ENCODE results near the gene INSRR. TPM values are rescaled to one million over a fixed set of nuclear protein-coding genes. Genes with fewer than 3 reads are reported as not detected.
A peak's percentile ranks its signal among the peaks of the same experiment; 100 is the strongest.

Gene INSRR
- total and polyA plus RNA-seq, 9 of the 15 experiments (the other 6 are each of a cell fraction or from before 2014, with no cell fraction given) = 0.03 to 0.18 (median 0.06) TPM; not detected in 3

- ATAC-seq (peak; percentile 42), FAIRE-seq (no peak), DNase-seq (ENCODE audit: extremely low read depth in 1 of 4, low spot score in 3 of 4) (no peak)
- Histone ChIP-seq H3K9me1 (ENCODE audit: control insufficient read depth, insufficient read depth, low read length) (no peaks in the 10 kb centered on the region), H3K36me3 (ENCODE audit: control insufficient read depth, insufficient read depth, low read length) (no peaks in the 10 kb centered on the region), H3K4me1 (replicated peaks in 1 of 2; ENCODE audit: control insufficient read depth in 2 of 2, insufficient read depth in 2 of 2, low read length in 2 of 2) (peaks cover 23 to 36% of the 10 kb centered on the region in 2 experiments; a peak in 4 of 5 replicates), H3K27ac (ENCODE audit: extremely low read depth, low read depth, low read length) (no peak overlapping the region), H3K27me3 (ENCODE audit: control insufficient read depth in 2 of 2, insufficient read depth in 2 of 2, low read length in 2 of 2) (0 out of 5 replicates have a peak, but pooled peaks cover 0 to 2% of the 10 kb centered on the region in 2 experiments), H3K79me2 (ENCODE audit: control insufficient read depth, insufficient read depth, low read length) (no peaks in the 10 kb centered on the region), H3K4me2 (ENCODE audit: insufficient read depth, low read length) (no peak overlapping the region), H2AFZ (ENCODE audit: low read depth, low read length) (no peak overlapping the region), H3K9ac (ENCODE audit: insufficient read depth in 1 of 2, low read depth in 2 of 2, low read length in 2 of 2) (no peak overlapping the region; a peak in 1 of 4 replicates), H3K4me3 (no peak overlapping the region), H3K9me3 (replicated peaks; ENCODE audit: control insufficient read depth, insufficient read depth, low read depth, low read length) (no peaks in the 10 kb centered on the region), H4K20me1 (replicated peaks; ENCODE audit: control insufficient read depth, insufficient read depth, low read length) (no peaks in the 10 kb centered on the region)
- ChIA-PET CTCF (ENCODE audit: low intra/inter-chr PET ratio) (no interaction called here), POLR2A (interaction anchor here (1.1 to 1.2 kb wide), 2 partner anchors 16 to 37 kb away, joined by 3 read pairs; no protein-coding TSS in a partner anchor)
- TF ChIP-seq ZNF23 (CRISPR knock-in tag; IDR thresholded peaks at IDR 0.05) = no peak
- peak; percentile 28; the same call in 1 of the 2 replicates for TF ChIP-seq NFIC (IDR thresholded peaks at IDR 0.05)
- 0 out of 2 replicates have a peak, but pooled peaks have one; percentile 19 for TF ChIP-seq ZNF609 (CRISPR knock-in tag; IDR thresholded peaks at IDR 0.05; ENCODE audit: borderline replicate concordance)
- TF ChIP-seq ZNF551 (CRISPR knock-in tag; IDR thresholded peaks at IDR 0.05) = no peak
- peak; percentile 62 to 63 for TF ChIP-seq NRF1 (conservative IDR thresholded peaks at IDR 0.05 in 1 of 2, IDR thresholded peaks at IDR 0.05 in 1 of 2)
- TF ChIP-seq RHOXF2B (CRISPR knock-in tag; conservative IDR thresholded peaks at IDR 0.05) = no peak
- 0 out of 2 replicates have a peak, but pooled peaks have one; percentile 17 for TF ChIP-seq TFAP4 (CRISPR knock-in tag; IDR thresholded peaks at IDR 0.05; ENCODE audit: borderline replicate concordance)
- TF ChIP-seq MYC (IDR thresholded peaks at IDR 0.05; ENCODE audit: low read depth, low read length) = no peak
- TF ChIP-seq MYC (CRISPR knock-in tag; IDR thresholded peaks at IDR 0.05; ENCODE audit: borderline replicate concordance, low read depth) = no peak
- TF ChIP-seq FOXA3 (CRISPR knock-in tag; conservative IDR thresholded peaks at IDR 0.05 in 1 of 2, IDR thresholded peaks at IDR 0.05 in 1 of 2) = peak in 1 of 2 experiments; percentile 67; a peak in 1 of 4 replicates
- TF ChIP-seq RBBP5 (IDR thresholded peaks at IDR 0.05; ENCODE audit: borderline replicate concordance, insufficient read depth, low read length, poor library complexity, severe bottlenecking) = no peak
- WGBS (ENCODE audit: insufficient coverage, low coverage, missing lambda C conversion rate) = 11% methylated on average over 8 of the region's 9 CpGs
- no TSS peak for BruUV-seq (replicated peaks)
- in situ Hi-C loops (cut with MboI) (no loop called here), intact Hi-C loops (cut with micrococcal nuclease) (no loop called here)
Measured at GRCh38 chr1:156852418-156852874, 6.5 kb downstream of the INSRR start.

Data from K562 (cell line).